GM19193 (cell line): ENCODE measurements around the gene CTNND2.

Experiments
- POLR2A ChIP-seq: IDR thresholded peaks from 4 replicates; pipeline ENCODE4 v1.6.1; 2011; ENCODE audit not compliant: insufficient read depth, insufficient read length; ENCODE audit errors: extremely low read depth

The CTNND2 gene

DNA sequence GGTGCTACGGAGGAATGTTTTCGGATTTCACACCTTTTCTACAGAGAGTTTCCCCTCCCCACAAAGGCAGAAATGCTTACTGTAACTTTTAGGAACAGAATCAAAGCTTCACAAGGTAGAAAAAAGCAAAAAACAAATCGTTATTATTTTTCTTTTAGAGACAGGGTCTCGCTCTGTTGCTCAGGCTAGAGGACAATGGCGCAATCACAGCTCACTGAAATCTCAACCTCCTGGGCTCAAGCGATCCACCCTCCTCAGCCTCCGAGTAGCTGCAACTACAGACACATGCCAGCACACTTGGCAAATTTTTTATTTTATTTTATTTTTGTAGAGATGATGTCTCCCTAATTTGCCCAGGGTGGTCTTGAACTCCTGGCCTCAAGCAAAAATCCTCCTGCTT, 394.5 kb downstream of the CTNND2 start:
- TF ChIP-seq POLR2A = no peak

DNA sequence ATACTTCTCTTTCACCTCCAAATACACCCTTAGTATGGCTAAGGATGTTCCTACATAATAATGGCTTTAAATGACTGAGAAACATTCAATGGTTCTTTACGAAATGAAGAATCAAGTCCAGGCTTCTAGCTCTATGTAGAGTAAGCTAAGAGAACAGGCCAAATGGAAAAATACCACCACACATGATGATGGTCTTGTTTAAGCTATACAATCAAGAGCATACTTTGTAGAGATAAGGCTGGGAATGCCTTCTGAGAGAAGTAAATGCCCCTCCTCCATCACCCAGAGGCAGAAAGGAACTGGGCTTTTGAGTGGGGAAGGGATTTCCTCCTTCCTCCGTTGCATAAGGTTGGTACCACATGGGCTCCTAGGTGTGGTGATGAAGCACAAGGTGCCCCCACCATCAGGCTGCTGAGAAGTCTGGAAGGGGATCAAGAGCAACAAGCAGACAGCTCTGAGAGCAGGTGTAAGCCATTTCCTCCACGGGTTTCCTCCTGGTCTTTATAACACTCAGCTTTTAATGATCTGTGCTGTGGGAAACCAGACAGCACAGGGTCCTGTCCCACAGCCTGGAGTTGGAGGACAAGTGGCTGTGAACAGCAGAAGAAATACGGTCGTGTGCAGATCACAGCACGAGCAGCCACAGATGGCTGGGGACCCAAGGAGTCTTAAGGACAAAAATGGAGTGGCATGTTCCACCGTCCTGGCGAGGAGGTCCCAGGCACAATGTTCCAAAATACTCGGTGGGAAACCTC, 396.9 kb downstream of the CTNND2 start:
- no peak for TF ChIP-seq POLR2A

GRCh38 chr5:11504886-11505193, 399.4 kb downstream of the CTNND2 start:
- TF ChIP-seq POLR2A = no peak

DNA sequence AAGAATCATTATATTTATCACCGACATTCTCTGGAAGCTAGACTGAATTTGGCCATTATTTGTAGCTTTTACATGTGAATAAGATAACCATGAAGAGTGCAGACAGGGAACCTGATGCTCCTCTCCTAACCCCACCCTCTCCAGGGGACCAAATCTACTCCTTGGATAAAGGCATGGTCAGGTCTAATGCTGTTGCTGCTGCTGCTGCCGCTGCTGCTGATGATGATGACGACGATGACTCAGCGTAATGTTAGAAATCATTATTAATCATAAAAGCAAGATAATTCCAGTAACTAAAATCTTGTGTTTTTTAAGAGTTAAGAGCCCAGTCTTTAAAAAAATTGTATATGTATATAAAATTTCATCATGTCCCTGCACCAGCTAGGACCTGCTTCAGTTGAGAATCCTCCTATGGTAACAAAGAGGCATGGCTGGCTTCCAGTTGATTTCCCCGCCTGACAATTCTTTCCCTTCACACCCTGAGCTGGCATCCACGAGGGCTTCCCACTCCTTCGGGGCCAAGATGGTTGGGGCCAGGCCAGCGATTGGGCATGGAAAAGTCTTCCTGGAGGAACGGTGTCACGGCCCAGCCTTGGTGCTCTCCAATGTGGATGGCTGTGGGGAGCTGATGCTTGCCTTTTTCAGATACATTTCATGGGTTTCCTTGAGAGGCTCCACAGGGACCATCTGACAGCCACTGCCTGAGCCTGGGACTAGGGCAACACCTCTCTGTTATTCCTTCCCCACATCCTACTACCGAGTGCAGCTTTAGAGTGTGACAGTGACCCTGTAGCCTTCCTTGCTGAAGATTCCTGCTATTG, 400.0 kb downstream of the CTNND2 start:
- no peak for TF ChIP-seq POLR2A

DNA sequence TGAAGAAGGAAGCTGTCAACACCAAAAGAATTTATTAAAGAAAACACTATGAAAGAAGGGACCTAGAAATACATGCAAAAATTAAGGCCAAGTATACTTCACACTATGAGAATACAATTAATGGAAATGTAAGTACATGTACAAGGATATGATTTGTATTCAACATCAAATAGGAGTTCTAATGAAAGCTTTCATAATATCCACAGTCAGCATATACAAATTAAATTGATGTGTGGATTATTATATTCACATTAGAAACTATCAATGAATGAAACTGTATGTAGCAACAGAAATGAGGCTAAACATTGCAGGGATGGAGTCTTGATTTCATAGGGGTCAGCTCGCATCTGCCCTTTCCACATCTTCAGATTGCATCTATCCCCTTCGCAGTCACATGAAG, 401.5 kb downstream of the CTNND2 start:
- TF ChIP-seq POLR2A = no peak

GRCh38 chr5:11497651-11498050, 406.6 kb downstream of the CTNND2 start:
- no peak for TF ChIP-seq POLR2A

DNA sequence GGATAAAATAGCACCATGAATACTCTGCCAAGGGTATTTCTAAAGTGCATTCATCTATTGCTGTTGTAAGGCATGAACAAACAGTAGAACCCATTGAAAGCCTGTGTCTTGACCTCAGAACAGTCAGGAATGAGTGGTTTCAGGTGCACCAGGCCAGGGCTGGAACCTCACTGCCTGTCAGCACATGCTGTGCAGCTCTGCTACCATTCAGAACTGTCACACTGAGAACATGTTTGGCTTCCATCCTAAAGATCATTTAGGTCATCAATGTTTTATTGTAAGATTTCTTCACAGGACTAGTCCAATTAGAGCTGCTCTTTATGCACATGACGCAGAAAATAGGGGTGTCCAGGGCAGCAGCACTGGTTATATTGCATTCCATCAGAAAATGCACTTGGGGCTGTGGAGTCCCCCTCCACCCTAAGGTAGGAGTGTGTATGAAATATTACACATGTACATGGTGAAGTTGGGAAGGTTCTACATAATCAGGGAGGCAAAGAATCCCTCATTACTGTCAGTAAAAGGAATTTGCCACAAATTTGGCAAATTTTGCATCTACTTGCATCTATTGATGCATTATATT, 408.0 kb downstream of the CTNND2 start:
- TF ChIP-seq POLR2A = no peak

DNA sequence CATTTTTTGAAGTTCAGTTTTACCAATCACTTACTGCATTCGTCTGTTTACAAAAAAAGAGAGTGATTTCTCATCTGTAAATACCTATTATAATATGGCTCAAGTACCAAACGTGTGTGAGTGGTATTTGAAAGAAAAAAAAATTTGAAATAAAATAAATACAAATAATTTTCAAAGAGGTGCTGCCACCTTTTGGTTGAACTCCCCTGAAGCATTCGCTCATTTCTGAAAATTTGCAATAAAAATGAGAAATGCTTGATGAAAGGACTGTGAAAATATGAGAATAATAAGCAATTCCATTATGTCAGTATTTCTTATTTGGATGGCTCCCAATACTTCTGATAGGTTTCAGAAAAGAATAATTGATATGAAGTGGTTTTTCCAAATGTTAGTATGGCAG, 409.9 kb downstream of the CTNND2 start:
- TF ChIP-seq POLR2A = no peak

- TF ChIP-seq POLR2A = no peak
These were observed 412.7 kb downstream of the CTNND2 start for GRCh38 chr5:11491404-11492075.

- no peak for TF ChIP-seq POLR2A
These were observed 420.6 kb downstream of the CTNND2 start for GRCh38 chr5:11483630-11484029.

- no peak for TF ChIP-seq POLR2A
These were observed 422.2 kb downstream of the CTNND2 start for GRCh38 chr5:11482011-11482410.

GRCh38 chr5:11477786-11478185, 426.5 kb downstream of the CTNND2 start:
- TF ChIP-seq POLR2A = no peak

DNA sequence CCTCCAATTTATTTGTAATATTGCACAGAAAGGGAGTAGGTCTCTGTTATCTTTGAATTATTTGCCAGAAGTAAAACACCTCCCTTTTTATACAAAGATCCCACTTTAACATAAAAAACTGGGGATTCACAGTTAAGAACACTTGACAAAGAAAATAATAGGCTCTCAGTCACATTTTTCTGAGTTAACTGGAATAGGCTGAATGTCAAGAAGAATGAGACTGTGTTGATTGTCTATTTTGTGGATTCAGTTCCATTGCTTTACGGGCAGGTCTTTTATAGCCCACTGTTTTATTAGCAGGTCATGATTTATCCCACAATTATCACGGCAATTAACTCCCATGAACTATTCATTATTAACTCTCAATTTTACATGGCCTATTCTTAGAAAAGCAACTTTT, 427.4 kb downstream of the CTNND2 start:
- TF ChIP-seq POLR2A = no peak

DNA sequence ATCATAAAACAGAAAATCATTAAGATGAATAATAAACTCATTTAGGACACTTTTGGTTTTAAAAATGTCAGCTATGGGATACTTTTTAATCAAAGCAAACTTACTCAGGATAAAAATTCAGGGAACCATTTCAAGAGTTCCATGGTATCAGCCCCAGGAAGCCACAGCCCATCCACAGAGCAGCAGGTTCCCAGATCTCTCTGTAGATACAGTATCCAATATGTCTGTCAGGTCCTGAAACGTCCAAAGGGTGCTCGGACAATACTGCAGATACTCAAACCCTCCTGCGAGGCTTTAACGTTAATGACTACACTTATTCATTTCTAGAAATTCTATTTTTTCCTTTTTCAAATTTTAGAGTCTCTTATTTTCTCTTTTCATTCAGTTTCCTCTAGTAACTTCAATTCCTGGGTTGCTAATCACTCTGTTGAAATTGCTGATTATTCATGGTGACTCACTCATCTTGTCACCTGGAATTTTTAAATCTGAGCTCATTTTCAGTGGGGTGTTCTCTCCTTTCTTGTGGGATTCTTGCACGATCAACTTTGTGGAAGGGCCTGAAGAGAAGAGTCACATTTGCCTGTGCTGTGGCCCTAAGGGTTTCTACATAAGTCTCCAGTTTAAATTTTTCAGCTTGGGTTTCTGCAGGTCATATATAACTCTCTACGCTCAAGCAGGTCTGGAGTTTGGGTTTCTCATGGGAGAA, 435.8 kb downstream of the CTNND2 start:
- TF ChIP-seq POLR2A = no peak

DNA sequence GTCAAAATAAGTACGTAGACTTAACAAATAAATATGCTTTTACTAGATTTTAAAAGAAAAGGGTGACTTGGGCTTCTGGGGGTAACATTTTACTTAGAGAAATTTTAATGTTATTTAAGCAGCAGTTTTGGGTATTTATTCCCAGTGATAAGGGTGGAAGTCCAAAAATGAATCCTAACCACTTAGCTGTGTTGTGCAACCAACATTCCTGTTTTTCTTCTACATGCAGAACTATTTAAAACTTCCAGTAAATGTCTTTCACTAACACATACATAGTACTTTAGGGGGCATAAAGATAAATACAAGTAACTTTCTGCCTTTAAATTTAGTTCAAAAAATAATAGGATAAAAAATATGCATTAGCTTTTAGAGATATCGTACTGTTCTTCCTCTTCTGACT, 436.7 kb downstream of the CTNND2 start:
- no peak for TF ChIP-seq POLR2A
